Measurements from ENCODE around the gene SMIM5. TPM values are rescaled to one million over a fixed set of nuclear protein-coding genes. Genes with fewer than 3 reads are reported as not detected.

The SMIM5 gene
- total RNA-seq, 1 experiment from 2014 or later, result not detected

- Histone ChIP-seq H3K79me2 (ENCODE audit: low read length) (peaks cover 76% of the 10 kb centered on the region), H3K4me2 (ENCODE audit: low read depth, low read length, poor library complexity, severe bottlenecking) (no peak overlapping the region), H3K36me3 (ENCODE audit: insufficient read depth, low read length) (peaks cover 17% of the 10 kb centered on the region; the same call in 1 of the 2 replicates), H3K4me1 (ENCODE audit: low read length) (no peaks in the 10 kb centered on the region), H3K9me2 (replicated peaks; ENCODE audit: insufficient read depth, low read length) (no peaks in the 10 kb centered on the region), H3K27me3 (ENCODE audit: low read length) (no peaks in the 10 kb centered on the region), H2AFZ (ENCODE audit: low read length) (no peak overlapping the region), H3K27ac (ENCODE audit: low read length) (no peak overlapping the region), H3K9me3 (ENCODE audit: low read length) (no peaks in the 10 kb centered on the region), H4K20me1 (ENCODE audit: insufficient read depth, low read depth, low read length) (no peaks in the 10 kb centered on the region; the same call in 1 of the 2 replicates), H3K4me3 (ENCODE audit: low read length) (no peak overlapping the region), H3K9ac (ENCODE audit: low read length) (no peak overlapping the region)
- no peak for DNase-seq
Observed at GRCh38 chr17:75679706-75680211, 46.5 kb downstream of the SMIM5 start.

- Histone ChIP-seq H2AFZ (ENCODE audit: low read length) (no peak overlapping the region), H3K27ac (ENCODE audit: low read length) (no peak overlapping the region), H3K36me3 (ENCODE audit: insufficient read depth, low read length) (peaks cover 14% of the 10 kb centered on the region; the same call in 1 of the 2 replicates), H3K4me2 (ENCODE audit: low read depth, low read length, poor library complexity, severe bottlenecking) (no peak overlapping the region), H3K79me2 (ENCODE audit: low read length) (peaks cover 77% of the 10 kb centered on the region), H4K20me1 (ENCODE audit: insufficient read depth, low read depth, low read length) (no peaks in the 10 kb centered on the region; the same call in 1 of the 2 replicates), H3K4me3 (ENCODE audit: low read length) (no peak overlapping the region), H3K9ac (ENCODE audit: low read length) (no peak overlapping the region), H3K9me2 (replicated peaks; ENCODE audit: insufficient read depth, low read length) (no peaks in the 10 kb centered on the region), H3K4me1 (ENCODE audit: low read length) (no peaks in the 10 kb centered on the region), H3K9me3 (ENCODE audit: low read length) (no peaks in the 10 kb centered on the region), H3K27me3 (ENCODE audit: low read length) (no peaks in the 10 kb centered on the region)
- no peak for DNase-seq
Observed at GRCh38 chr17:75680431-75680830, 47.2 kb downstream of the SMIM5 start.

GRCh38 chr17:75681289-75681688 lies 48.1 kb downstream of the SMIM5 start:
- peaks cover 7% of the 10 kb centered on the region; the same call in 1 of the 2 replicates for H3K36me3 ChIP-seq (ENCODE audit: insufficient read depth, low read length)
- no peak overlapping the region for H3K9ac ChIP-seq (ENCODE audit: low read length)
- H3K9me3 ChIP-seq (ENCODE audit: low read length), result no peaks in the 10 kb centered on the region
- no peak overlapping the region for H2AFZ ChIP-seq (ENCODE audit: low read length)
- no peak overlapping the region for H3K4me2 ChIP-seq (ENCODE audit: low read depth, low read length, poor library complexity, severe bottlenecking)
- no peaks in the 10 kb centered on the region for H3K4me1 ChIP-seq (ENCODE audit: low read length)
- H3K9me2 ChIP-seq (replicated peaks; ENCODE audit: insufficient read depth, low read length), result no peaks in the 10 kb centered on the region
- no peaks in the 10 kb centered on the region for H3K27me3 ChIP-seq (ENCODE audit: low read length)
- H3K27ac ChIP-seq (ENCODE audit: low read length), result no peak overlapping the region
- no peak overlapping the region for H3K4me3 ChIP-seq (ENCODE audit: low read length)
- no peak for DNase-seq
- no peaks in the 10 kb centered on the region; the same call in 1 of the 2 replicates for H4K20me1 ChIP-seq (ENCODE audit: insufficient read depth, low read depth, low read length)
- H3K79me2 ChIP-seq (ENCODE audit: low read length), result peaks cover 76% of the 10 kb centered on the region

- Histone ChIP-seq H3K4me2 (ENCODE audit: low read depth, low read length, poor library complexity, severe bottlenecking) (no peak overlapping the region), H3K79me2 (ENCODE audit: low read length) (peaks cover 77% of the 10 kb centered on the region), H3K9ac (ENCODE audit: low read length) (no peak overlapping the region), H4K20me1 (ENCODE audit: insufficient read depth, low read depth, low read length) (peaks cover under 1% of the 10 kb centered on the region; the same call in 1 of the 2 replicates), H3K4me3 (ENCODE audit: low read length) (no peak overlapping the region), H3K9me3 (ENCODE audit: low read length) (no peaks in the 10 kb centered on the region), H3K4me1 (ENCODE audit: low read length) (peaks cover 3% of the 10 kb centered on the region; the same call in 1 of the 2 replicates), H3K36me3 (ENCODE audit: insufficient read depth, low read length) (peaks cover 8% of the 10 kb centered on the region; the same call in 1 of the 2 replicates), H3K27ac (ENCODE audit: low read length) (no peak overlapping the region), H3K9me2 (replicated peaks; ENCODE audit: insufficient read depth, low read length) (no peaks in the 10 kb centered on the region), H3K27me3 (ENCODE audit: low read length) (no peaks in the 10 kb centered on the region), H2AFZ (ENCODE audit: low read length) (no peak overlapping the region)
- DNase-seq, result no peak
Observed at GRCh38 chr17:75683583-75683982, 50.3 kb downstream of the SMIM5 start.

DNA sequence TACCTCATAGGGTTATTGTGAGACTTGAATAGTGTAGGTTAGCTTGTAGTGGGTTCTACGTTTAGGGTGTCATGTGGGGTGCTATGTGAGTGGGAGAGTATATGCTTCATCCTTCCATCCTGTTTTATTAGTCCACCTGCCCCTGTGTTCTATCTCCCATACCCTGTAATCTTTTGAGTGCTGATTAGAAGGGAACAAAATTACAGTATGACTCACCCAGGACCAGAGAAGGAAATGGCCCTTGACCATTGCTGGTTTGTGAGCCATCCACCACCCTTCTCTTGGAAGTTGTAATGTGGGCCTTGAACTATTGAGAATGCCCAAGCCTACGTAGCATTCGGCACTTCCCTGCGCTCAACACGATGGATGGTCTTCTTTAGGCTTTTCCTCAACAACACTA lies 51.0 kb downstream of the SMIM5 start:
- H3K79me2 ChIP-seq (ENCODE audit: low read length), result peaks cover 79% of the 10 kb centered on the region
- H3K9me2 ChIP-seq (replicated peaks; ENCODE audit: insufficient read depth, low read length), result no peaks in the 10 kb centered on the region
- H3K27me3 ChIP-seq (ENCODE audit: low read length), result no peaks in the 10 kb centered on the region
- no peak overlapping the region for H3K27ac ChIP-seq (ENCODE audit: low read length)
- 0 out of 2 replicates have a peak, but pooled peaks cover 7% of the 10 kb centered on the region for H3K36me3 ChIP-seq (ENCODE audit: insufficient read depth, low read length)
- no peaks in the 10 kb centered on the region for H3K9me3 ChIP-seq (ENCODE audit: low read length)
- no peak overlapping the region for H3K9ac ChIP-seq (ENCODE audit: low read length)
- no peak overlapping the region for H3K4me3 ChIP-seq (ENCODE audit: low read length)
- peaks cover 3% of the 10 kb centered on the region; the same call in 1 of the 2 replicates for H4K20me1 ChIP-seq (ENCODE audit: insufficient read depth, low read depth, low read length)
- H2AFZ ChIP-seq (ENCODE audit: low read length), result no peak overlapping the region
- no peak for DNase-seq
- H3K4me2 ChIP-seq (ENCODE audit: low read depth, low read length, poor library complexity, severe bottlenecking), result no peak overlapping the region
- peaks cover 5% of the 10 kb centered on the region; the same call in 1 of the 2 replicates for H3K4me1 ChIP-seq (ENCODE audit: low read length)

- 0 out of 2 replicates have a peak, but pooled peaks cover 5% of the 10 kb centered on the region for H3K36me3 ChIP-seq (ENCODE audit: insufficient read depth, low read length)
- peaks cover 3% of the 10 kb centered on the region; the same call in 1 of the 2 replicates for H4K20me1 ChIP-seq (ENCODE audit: insufficient read depth, low read depth, low read length)
- H3K9ac ChIP-seq (ENCODE audit: low read length), result no peak overlapping the region
Observed at GRCh38 chr17:75684924-75685323, 51.7 kb downstream of the SMIM5 start.

DNA sequence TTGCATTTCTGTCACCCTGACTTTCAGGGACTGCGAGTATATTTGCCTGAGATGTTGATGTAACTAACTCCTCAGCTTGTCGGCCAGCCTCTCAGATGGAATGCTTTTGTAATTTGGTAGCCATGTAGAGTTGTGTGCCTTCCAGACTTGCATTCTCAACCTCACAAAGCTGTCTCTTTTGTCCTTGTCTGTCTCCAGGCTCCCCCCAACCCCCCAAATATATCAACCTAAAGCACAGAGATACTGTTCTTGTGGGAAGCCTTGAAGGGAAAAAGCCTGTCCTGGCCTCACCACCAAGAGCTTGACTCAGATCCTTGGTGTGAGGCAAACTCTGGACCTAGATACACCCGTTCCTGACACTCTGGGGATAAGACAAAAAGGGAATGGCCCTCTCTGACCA lies 52.3 kb downstream of the SMIM5 start:
- Histone ChIP-seq H3K4me2 (ENCODE audit: low read depth, low read length, poor library complexity, severe bottlenecking) (no peak overlapping the region), H3K9me3 (ENCODE audit: low read length) (no peaks in the 10 kb centered on the region), H3K36me3 (ENCODE audit: insufficient read depth, low read length) (0 out of 2 replicates have a peak, but pooled peaks cover 5% of the 10 kb centered on the region), H3K9ac (ENCODE audit: low read length) (no peak overlapping the region), H3K9me2 (replicated peaks; ENCODE audit: insufficient read depth, low read length) (no peaks in the 10 kb centered on the region), H3K79me2 (ENCODE audit: low read length) (peaks cover 75% of the 10 kb centered on the region), H3K27me3 (ENCODE audit: low read length) (no peaks in the 10 kb centered on the region), H3K4me3 (ENCODE audit: low read length) (no peak overlapping the region), H4K20me1 (ENCODE audit: insufficient read depth, low read depth, low read length) (peaks cover 3% of the 10 kb centered on the region; the same call in 1 of the 2 replicates), H3K27ac (ENCODE audit: low read length) (no peak overlapping the region), H2AFZ (ENCODE audit: low read length) (no peak overlapping the region), H3K4me1 (ENCODE audit: low read length) (peaks cover 5% of the 10 kb centered on the region; the same call in 1 of the 2 replicates)
- DNase-seq, result no peak

More at GRCh38 chr17:75684924-75685323, 51.7 kb downstream of the SMIM5 start:
- no peak for DNase-seq
- H3K9me3 ChIP-seq (ENCODE audit: low read length), result no peaks in the 10 kb centered on the region
- H3K9me2 ChIP-seq (replicated peaks; ENCODE audit: insufficient read depth, low read length), result no peaks in the 10 kb centered on the region
- peaks cover 78% of the 10 kb centered on the region for H3K79me2 ChIP-seq (ENCODE audit: low read length)
- no peaks in the 10 kb centered on the region for H3K27me3 ChIP-seq (ENCODE audit: low read length)
- H3K27ac ChIP-seq (ENCODE audit: low read length), result no peak overlapping the region
- no peak overlapping the region for H2AFZ ChIP-seq (ENCODE audit: low read length)
- peaks cover 5% of the 10 kb centered on the region; the same call in 1 of the 2 replicates for H3K4me1 ChIP-seq (ENCODE audit: low read length)
- no peak overlapping the region for H3K4me3 ChIP-seq (ENCODE audit: low read length)
- H3K4me2 ChIP-seq (ENCODE audit: low read depth, low read length, poor library complexity, severe bottlenecking), result no peak overlapping the region

DNA sequence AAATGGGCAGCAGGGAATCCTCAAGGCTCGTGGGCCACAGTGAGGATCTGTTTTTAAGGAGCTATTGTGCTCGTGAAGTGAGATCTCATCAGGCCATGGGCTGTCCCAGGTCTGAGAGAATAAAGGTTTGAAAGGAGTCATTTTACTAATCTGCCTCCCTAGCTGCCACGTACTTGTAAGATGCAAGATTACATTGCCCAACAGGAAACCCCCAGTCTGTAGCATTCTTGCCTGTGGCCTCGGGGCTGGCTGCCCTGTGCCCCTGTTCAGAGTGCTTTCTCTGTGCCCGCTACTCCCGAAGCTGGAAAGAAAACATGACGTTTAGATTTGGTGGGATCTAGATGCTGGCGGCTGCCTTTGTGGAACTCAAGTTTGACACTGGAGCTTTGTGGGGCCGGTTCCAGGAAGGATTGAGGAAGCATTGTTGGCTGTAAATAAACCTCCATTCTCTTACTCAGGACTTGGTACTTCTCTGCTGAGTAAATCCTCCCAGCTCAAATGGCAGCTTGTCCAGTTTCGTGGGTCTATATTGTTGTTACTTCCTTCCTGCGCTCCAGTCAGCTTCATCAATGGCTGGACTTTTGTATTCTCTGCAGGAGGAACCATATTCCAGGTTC lies 55.1 kb downstream of the SMIM5 start:
- Histone ChIP-seq H4K20me1 (ENCODE audit: insufficient read depth, low read depth, low read length) (peaks cover 10% of the 10 kb centered on the region; the same call in 1 of the 2 replicates), H3K27me3 (ENCODE audit: low read length) (no peaks in the 10 kb centered on the region), H3K4me3 (ENCODE audit: low read length) (no peak overlapping the region), H3K36me3 (ENCODE audit: insufficient read depth, low read length) (0 out of 2 replicates have a peak, but pooled peaks cover 5% of the 10 kb centered on the region), H2AFZ (ENCODE audit: low read length) (no peak overlapping the region), H3K9ac (ENCODE audit: low read length) (no peak overlapping the region), H3K27ac (ENCODE audit: low read length) (no peak overlapping the region), H3K9me2 (replicated peaks; ENCODE audit: insufficient read depth, low read length) (no peaks in the 10 kb centered on the region), H3K4me2 (ENCODE audit: low read depth, low read length, poor library complexity, severe bottlenecking) (no peak overlapping the region), H3K4me1 (ENCODE audit: low read length) (peaks cover 5% of the 10 kb centered on the region; the same call in 1 of the 2 replicates), H3K9me3 (ENCODE audit: low read length) (no peaks in the 10 kb centered on the region), H3K79me2 (ENCODE audit: low read length) (peaks cover 85% of the 10 kb centered on the region)
- DNase-seq, result no peak
